Activated CD8-positive, alpha-beta T cell treated with anti-CD3 and anti-CD28 coated beads for 36 hours (primary cell): ENCODE data around the gene VAC14. TPM values are rescaled to one million over a fixed set of nuclear protein-coding genes. Genes with fewer than 3 reads are reported as not detected.

ENCODE experiments used
- ATAC-seq: fragments of 200-7000 bp; cut with Tn5 transposase; one replicate; pipeline ENCODE4 v1.10.0; 2021; ENCODE audit warnings: mild to moderate bottlenecking, moderate library complexity
- CTCF ChIA-PET: fragments of 350-600 bp; sonication (Branson Sonifier 250); formaldehyde crosslinking; loops from one replicate; lab custom pipeline; 2021; ENCODE audit warnings: antibody characterized with exemption; lab: Charles Lee
- POLR2A ChIA-PET: fragments of 350-600 bp; sonication (Branson Sonifier 250); formaldehyde crosslinking; loops from one replicate; lab custom pipeline; 2021; ENCODE audit warnings: antibody characterized with exemption; lab: Charles Lee
- DNase-seq: peaks from one replicate; pipeline ENCODE4 v3.0.0-alpha.2; 2020
- H3K27ac Mint-ChIP-seq: one replicate; pipeline ENCODE4 v1.8.0; 2021; ENCODE audit warnings: mild to moderate bottlenecking, mixed read lengths
- H3K27me3 Mint-ChIP-seq: one replicate; pipeline ENCODE4 v1.8.0; 2021; ENCODE audit warnings: mixed read lengths
- H3K36me3 Mint-ChIP-seq: one replicate; pipeline ENCODE4 v1.8.0; 2021; ENCODE audit warnings: low read depth, mixed read lengths
- H3K4me1 Mint-ChIP-seq: one replicate; pipeline ENCODE4 v1.8.0; 2021; ENCODE audit warnings: low read depth, mixed read lengths
- H3K4me3 Mint-ChIP-seq: one replicate; pipeline ENCODE4 v1.8.0; 2021; ENCODE audit warnings: mild to moderate bottlenecking, moderate library complexity, mixed read lengths
- H3K9me3 Mint-ChIP-seq: one replicate; pipeline ENCODE4 v1.8.0; 2021; ENCODE audit warnings: mixed read lengths
- CTCF ChIP-seq: fragments of 200-600 bp; IDR thresholded peaks from one replicate; pipeline ENCODE4 v1.8.0; 2022; ENCODE audit warnings: antibody characterized with exemption, mild to moderate bottlenecking
- intact Hi-C: fragments of 100-400 bp; cut with micrococcal nuclease; formaldehyde crosslinking; loops from one replicate; pipeline ENCODE4 v1.10.0; 2022
- total RNA-seq, 2 experiments: library from RNA; stranded (reverse); gene quantifications; one replicate each; pipeline ENCODE4 v1.2.3, GENCODE V29; 2021

The VAC14 gene
- total RNA-seq, 2 experiments from 2014 or later = 27.6 TPM

GRCh38 chr16:70695331-70696070, 105.5 kb downstream of the VAC14 start:
- Mint-ChIP-seq H3K9me3 (no peaks in the 10 kb centered on the region), H3K4me3 (no peak overlapping the region), H3K27me3 (no peaks in the 10 kb centered on the region), H3K27ac (peak overlapping the region; percentile 87), H3K4me1 (peaks cover 37% of the 10 kb centered on the region), H3K36me3 (no peaks in the 10 kb centered on the region)
- intact Hi-C loops = no loop called here
- CTCF ChIA-PET = interaction anchor here (1.1 to 1.5 kb wide), 2 partner anchors 42 to 44 kb away, joined by 3 to 4 read pairs; no protein-coding TSS in a partner anchor
- TF ChIP-seq CTCF = no peak
- POLR2A ChIA-PET = interaction anchor here (0.6 to 1.8 kb wide), 4 partner anchors 8 to 51 kb away, joined by 3 to 8 read pairs (median 4); no protein-coding TSS in a partner anchor
- DNase-seq (peak; percentile 46), ATAC-seq (no peak)

GRCh38 chr16:70694868-70695218, 106.1 kb downstream of the VAC14 start:
- Mint-ChIP-seq H3K27me3 (no peaks in the 10 kb centered on the region), H3K4me1 (peaks cover 37% of the 10 kb centered on the region), H3K36me3 (no peaks in the 10 kb centered on the region), H3K4me3 (no peak overlapping the region), H3K9me3 (no peaks in the 10 kb centered on the region), H3K27ac (no peak overlapping the region)
- POLR2A ChIA-PET = interaction anchor here (0.8 to 1.2 kb wide), 2 partner anchors 10 to 43 kb away, joined by 3 to 4 read pairs; no protein-coding TSS in a partner anchor
- TF ChIP-seq CTCF = no peak
- no peak for ATAC-seq
- DNase-seq = no peak
- CTCF ChIA-PET = interaction anchor here (1.1 to 1.5 kb wide), 2 partner anchors 43 to 44 kb away, joined by 3 to 4 read pairs; no protein-coding TSS in a partner anchor
- intact Hi-C loops = no loop called here

- no peak overlapping the region for H3K4me3 Mint-ChIP-seq
- H3K36me3 Mint-ChIP-seq = no peaks in the 10 kb centered on the region
- intact Hi-C loops = no loop called here
- H3K27ac Mint-ChIP-seq = no peak overlapping the region
- ChIA-PET CTCF (no interaction called here), POLR2A (no interaction called here)
- ATAC-seq (no peak), DNase-seq (no peak)
- H3K27me3 Mint-ChIP-seq = no peaks in the 10 kb centered on the region
- H3K4me1 Mint-ChIP-seq = peaks cover 37% of the 10 kb centered on the region
- no peak for TF ChIP-seq CTCF
- H3K9me3 Mint-ChIP-seq = no peaks in the 10 kb centered on the region
These were observed 106.7 kb downstream of the VAC14 start for GRCh38 chr16:70694088-70694867.

- no peaks in the 10 kb centered on the region for H3K36me3 Mint-ChIP-seq
- DNase-seq (no peak), ATAC-seq (no peak)
- H3K4me3 Mint-ChIP-seq = no peak overlapping the region
- CTCF ChIA-PET = interaction anchor here (1.1 kb wide), 1 partner anchor 45 kb away, joined by 3 read pairs; no protein-coding TSS in a partner anchor
- H3K27ac Mint-ChIP-seq = no peak overlapping the region
- no peaks in the 10 kb centered on the region for H3K9me3 Mint-ChIP-seq
- H3K27me3 Mint-ChIP-seq = no peaks in the 10 kb centered on the region
- intact Hi-C loops = no loop called here
- POLR2A ChIA-PET = interaction anchor here (0.6 kb wide), 1 partner anchor 393 kb away, joined by 3 read pairs; no protein-coding TSS in a partner anchor
- peaks cover 33% of the 10 kb centered on the region for H3K4me1 Mint-ChIP-seq
- no peak for TF ChIP-seq CTCF
These were observed 107.9 kb downstream of the VAC14 start for GRCh38 chr16:70692873-70693671.
